H1 (cell line): ENCODE results near the gene NEDD4L. TPM values are rescaled to one million over a fixed set of nuclear protein-coding genes. Genes with fewer than 3 reads are reported as not detected.
A peak's percentile ranks its signal among the peaks of the same experiment; 100 is the strongest.

ENCODE experiments used
- CTCF ChIA-PET: fragments of 300-600 bp; sonication (Branson Sonifier 250); formaldehyde crosslinking; loops from one replicate; lab custom pipeline; 2021; ENCODE audit not compliant: partially characterized antibody; lab: Charles Lee
- POLR2A ChIA-PET: fragments of 300-600 bp; sonication (Branson Sonifier 250); formaldehyde crosslinking; loops from one replicate; lab custom pipeline; 2021; ENCODE audit warnings: inconsistent platforms; ENCODE audit not compliant: partially characterized antibody; lab: Charles Lee
- DNase-seq, 2 experiments: peaks; one replicate each; pipeline versions ENCODE4 v3.0.0 to v3.0.0-alpha.2; 2010 to 2022; ENCODE audit warnings: low spot score in 2 of 2, low read depth in 1 of 2, mixed read lengths in 1 of 2
- FAIRE-seq: peaks from 2 replicates; lab custom pipeline; 2011; peaks lifted over from hg19 to GRCh38; lab: Jason Lieb, UNC
- H2AFZ ChIP-seq: 2 replicates; pipeline ENCODE4 v1.8.1; 2012; ENCODE audit warnings: low read length, inconsistent platforms
- H2AK5ac ChIP-seq: 2 replicates; pipeline ENCODE4 v1.6.1; 2013; ENCODE audit warnings: low read depth, low read length
- H2BK120ac ChIP-seq: replicated peaks from 2 replicates; pipeline ENCODE3; 2013; ENCODE audit warnings: low read depth, low read length, inconsistent platforms
- H2BK12ac ChIP-seq: 2 replicates; pipeline ENCODE4 v1.6.1; 2013; ENCODE audit warnings: low read depth, low read length
- H2BK15ac ChIP-seq: 2 replicates; pipeline ENCODE4 v1.6.1; 2013; ENCODE audit warnings: low read length
- H2BK20ac ChIP-seq: 2 replicates; pipeline ENCODE4 v1.6.1; 2013; ENCODE audit warnings: low read length
- H2BK5ac ChIP-seq: 2 replicates; pipeline ENCODE4 v1.6.1; 2013; ENCODE audit warnings: low read depth, low read length
- H3K14ac ChIP-seq: 2 replicates; pipeline ENCODE4 v1.6.1; 2013; ENCODE audit warnings: inconsistent platforms; ENCODE audit not compliant: insufficient read length
- H3K18ac ChIP-seq: 2 replicates; pipeline ENCODE4 v1.6.1; 2013; ENCODE audit warnings: low read length; ENCODE audit errors: extremely low read depth
- H3K23ac ChIP-seq: 2 replicates; pipeline ENCODE4 v1.6.1; 2013; ENCODE audit warnings: inconsistent platforms; ENCODE audit not compliant: insufficient read length
- H3K23me2 ChIP-seq: 2 replicates; pipeline ENCODE4 v1.6.1; 2013; ENCODE audit warnings: low read depth, low read length
- H3K27ac ChIP-seq: 2 replicates; pipeline ENCODE4 v1.6.1; 2011; ENCODE audit warnings: low read depth, low read length, inconsistent platforms
- H3K27me3 ChIP-seq, 4 experiments: replicated peaks in 1 of 4; 1 replicate in 1 of 4; 2 replicates in 3 of 4; pipeline versions ENCODE4 v1.6.1 to v1.8.1; 2011 to 2013; ENCODE audit warnings: low read length in 3 of 4, mild to moderate bottlenecking in 3 of 4, inconsistent platforms in 2 of 4, mixed read lengths in 2 of 4, moderate library complexity in 1 of 4; ENCODE audit not compliant: control insufficient read depth in 3 of 4, insufficient read depth in 3 of 4; ENCODE audit errors: extremely low read depth in 1 of 4
- H3K36me3 ChIP-seq, 4 experiments: 2 replicates each; pipeline versions ENCODE4 v1.6.1 to v1.8.1; 2011 to 2013; ENCODE audit warnings: mild to moderate bottlenecking in 4 of 4, low read length in 3 of 4, moderate library complexity in 2 of 4, control low read depth in 1 of 4, inconsistent platforms in 1 of 4; ENCODE audit not compliant: insufficient read depth in 4 of 4, control insufficient read depth in 2 of 4
- H3K4ac ChIP-seq: replicated peaks from 2 replicates; pipeline ENCODE3; 2013; ENCODE audit warnings: low read length, low read depth, mixed read lengths, inconsistent platforms; ENCODE audit not compliant: insufficient read length
- H3K4me1 ChIP-seq, 4 experiments: replicated peaks in 1 of 4; 1 replicate in 1 of 4; 2 replicates in 3 of 4; pipeline versions ENCODE4 v1.6.1 to v1.8.1; 2011 to 2013; ENCODE audit warnings: low read length in 3 of 4, inconsistent platforms in 2 of 4, mixed read lengths in 1 of 4; ENCODE audit not compliant: insufficient read depth in 4 of 4, control insufficient read depth in 3 of 4
- H3K4me2 ChIP-seq, 2 experiments: 2 replicates each; pipeline versions ENCODE4 v1.6.1 to v1.8.1; 2011 to 2013; ENCODE audit warnings: low read depth in 2 of 2, low read length in 2 of 2, control low read depth in 1 of 2, inconsistent platforms in 1 of 2, mild to moderate bottlenecking in 1 of 2; ENCODE audit not compliant: insufficient read depth in 1 of 2
- H3K4me3 ChIP-seq, 4 experiments: fragments of 200-600, 300-600 bp in 1 of 4; sonication (generic), shearing (Covaris generic), sonication (Bioruptor Twin) in 1 of 4; 2 replicates each; pipeline versions ENCODE4 v1.5.1 to v1.8.1; 2011 to 2016; ENCODE audit warnings: low read length in 4 of 4, low read depth in 3 of 4, control low read depth in 2 of 4, inconsistent platforms in 2 of 4, mild to moderate bottlenecking in 2 of 4, mixed read lengths in 1 of 4, moderate library complexity in 1 of 4; ENCODE audit not compliant: insufficient read depth in 2 of 4; ENCODE audit errors: extremely low read depth in 1 of 4
- H3K56ac ChIP-seq: replicated peaks from 2 replicates; pipeline ENCODE3; 2013; ENCODE audit warnings: low read depth, mild to moderate bottlenecking, mixed read lengths, low read length, inconsistent platforms; ENCODE audit not compliant: insufficient read length
- H3K79me1 ChIP-seq: 2 replicates; pipeline ENCODE4 v1.6.1; 2013; ENCODE audit warnings: low read depth, low read length, control low read depth
- H3K79me2 ChIP-seq, 2 experiments: 2 replicates each; pipeline versions ENCODE4 v1.6.1 to v1.8.1; 2012 to 2013; ENCODE audit warnings: low read length in 2 of 2, mild to moderate bottlenecking in 2 of 2, inconsistent platforms in 1 of 2; ENCODE audit not compliant: insufficient read depth in 2 of 2, control insufficient read depth in 1 of 2
- H3K9ac ChIP-seq, 4 experiments: replicated peaks in 1 of 4; 1 replicate in 1 of 4; 2 replicates in 3 of 4; pipeline versions ENCODE4 v1.6.1 to v1.8.1; 2011 to 2013; ENCODE audit warnings: low read depth in 3 of 4, low read length in 3 of 4, control low read depth in 2 of 4, mild to moderate bottlenecking in 2 of 4, moderate library complexity in 2 of 4, inconsistent platforms in 1 of 4; ENCODE audit errors: extremely low read depth in 1 of 4
- H3K9me3 ChIP-seq, 2 experiments: 2 replicates each; pipeline versions ENCODE4 v1.6.1 to v1.8.1; 2012 to 2013; ENCODE audit warnings: mild to moderate bottlenecking in 2 of 2, moderate library complexity in 2 of 2, control low read depth in 1 of 2, inconsistent platforms in 1 of 2, low read depth in 1 of 2, low read length in 1 of 2, mixed read lengths in 1 of 2; ENCODE audit not compliant: insufficient read depth in 2 of 2
- H4K20me1 ChIP-seq, 2 experiments: replicated peaks in 1 of 2; 2 replicates each; pipeline versions ENCODE3 to v1.8.1; 2011 to 2013; ENCODE audit warnings: inconsistent platforms in 2 of 2, low read length in 2 of 2, mild to moderate bottlenecking in 1 of 2; ENCODE audit not compliant: insufficient read depth in 2 of 2, control insufficient read depth in 1 of 2
- H4K5ac ChIP-seq: 2 replicates; pipeline ENCODE4 v1.6.1; 2013; ENCODE audit warnings: low read length, low read depth, mixed read lengths, inconsistent platforms; ENCODE audit not compliant: insufficient read length
- H4K8ac ChIP-seq: 2 replicates; pipeline ENCODE4 v1.8.0; 2013; ENCODE audit warnings: mild to moderate bottlenecking, moderate library complexity, low read length, inconsistent platforms; ENCODE audit not compliant: insufficient read depth; ENCODE audit errors: extremely low read depth
- H4K91ac ChIP-seq: replicated peaks from 2 replicates; pipeline ENCODE3; 2013; ENCODE audit warnings: low read length, mixed read lengths, inconsistent platforms; ENCODE audit not compliant: insufficient read length
- ATF2 ChIP-seq: IDR thresholded peaks from 2 replicates; pipeline ENCODE4 v1.6.1; 2012; ENCODE audit warnings: low read length, inconsistent platforms
- CBX8 ChIP-seq: fragments of 300-800, 300-1000 bp; sonication (generic); IDR thresholded peaks from 2 replicates; pipeline ENCODE4 v1.7.1; 2016; ENCODE audit warnings: low read depth, low read length, borderline replicate concordance
- EGR1 ChIP-seq: IDR thresholded peaks from 2 replicates; pipeline ENCODE4 v1.6.1; 2011; ENCODE audit warnings: low read depth, low read length, borderline replicate concordance
- GTF2F1 ChIP-seq: IDR thresholded peaks from 2 replicates; pipeline ENCODE4 v1.6.1; 2012; ENCODE audit warnings: low read depth, low read length, improper control_type of control experiment, borderline replicate concordance
- KDM5A ChIP-seq: fragments of 200-600 bp; IDR thresholded peaks from 2 replicates; pipeline ENCODE4 v1.7.1; 2012; ENCODE audit warnings: mild to moderate bottlenecking, low read length, inconsistent platforms, mixed read lengths
- NANOG ChIP-seq: IDR thresholded peaks from 2 replicates; pipeline ENCODE4 v1.6.1; 2011; ENCODE audit warnings: low read length, low read depth, mild to moderate bottlenecking, inconsistent platforms; ENCODE audit not compliant: insufficient read depth, poor library complexity, severe bottlenecking
- RAD21 ChIP-seq, 2 experiments: IDR thresholded peaks in 1 of 2; conservative IDR thresholded peaks in 1 of 2; 2 replicates each; pipeline ENCODE4 v1.6.1; 2011; ENCODE audit warnings: low read depth in 2 of 2, low read length in 2 of 2, improper control_type of control experiment in 1 of 2, inconsistent platforms in 1 of 2, mild to moderate bottlenecking in 1 of 2, moderate library complexity in 1 of 2
- SRF ChIP-seq: IDR thresholded peaks from 2 replicates; pipeline ENCODE4 v1.6.1; 2011; ENCODE audit warnings: mild to moderate bottlenecking, low read depth, low read length, moderate library complexity
- SUZ12 ChIP-seq: fragments of 200-600 bp; sonication (generic); IDR thresholded peaks from 2 replicates; pipeline ENCODE4 v1.6.1; 2012; ENCODE audit warnings: mild to moderate bottlenecking, inconsistent platforms, low read length, moderate library complexity, mixed read lengths
- TAF1 ChIP-seq: IDR thresholded peaks from 2 replicates; pipeline ENCODE4 v1.6.1; 2011; ENCODE audit warnings: mild to moderate bottlenecking, low read depth, low read length
- WGBS, 2 experiments: shearing (Covaris generic) in 1 of 2; methylation state at CpG; one replicate each; pipeline versions ENCODE4 v1.1.6 to v1.1.7; 2013 to 2015; ENCODE audit warnings: low lambda C conversion rate in 2 of 2, mixed read lengths in 2 of 2, inconsistent platforms in 1 of 2, low coverage in 1 of 2, missing lambda C conversion rate in 1 of 2; ENCODE audit not compliant: insufficient replicate concordance in 2 of 2, insufficient coverage in 1 of 2, insufficient read length in 1 of 2; ENCODE audit errors: extremely low coverage in 1 of 2, missing lambda C conversion rate in 1 of 2; 5-methylcytosine and 5-hydroxymethylcytosine counted together
- polyA plus RNA-seq, 7 experiments: library from polyadenylated mRNA; depleted of rRNA in 3 of 7; stranded (reverse) in 5 of 7; unstranded in 2 of 7; fragments of >200 nt in 5 of 7; fragments of 200-250 nt in 2 of 7; gene quantifications; 1 replicate in 5 of 7; 2 replicates in 1 of 7; 4 replicates in 1 of 7; pipeline versions ENCODE4 v1.2.1 to v1.2.3, GENCODE V29; 2011 to 2013; ENCODE audit warnings: missing spikeins in 2 of 7, mixed read lengths in 2 of 7
- total RNA-seq: library from RNA; stranded (reverse); fragmentation: NEBNext Ultra II Directional; extraction: Animal tissue kit (Norgen Biotek cat#: 25700); gene quantifications from 2 replicates; pipeline ENCODE4 v1.2.1, GENCODE V29; 2021

NEDD4L gene
- total and polyA plus RNA-seq, 2 of the 8 experiments (the other 6 are each of a cell fraction or from before 2014, with no cell fraction given), result 37.3 to 69.8 TPM

GRCh38 chr18:58105206-58105887, 61.3 kb downstream of the NEDD4L start:
- H4K8ac ChIP-seq, result no peak overlapping the region
- H3K79me1 ChIP-seq, result peaks cover 12% of the 10 kb centered on the region
- no peak for DNase-seq
- peak overlapping the region; percentile 40; the same call in 1 of the 2 replicates for H2BK15ac ChIP-seq
- no peak overlapping the region for H2AFZ ChIP-seq
- H3K27me3 ChIP-seq, result no peaks in the 10 kb centered on the region
- peaks cover 1 to 31% (median 15%) of the 10 kb centered on the region in 4 experiments for H3K4me1 ChIP-seq
- no peak overlapping the region for H3K27ac ChIP-seq
- no peak overlapping the region for H3K23ac ChIP-seq
- H3K79me2 ChIP-seq, result peaks cover 0 to 67% of the 10 kb centered on the region in 2 experiments; a peak in 2 of 4 replicates
- H3K4me2 ChIP-seq, result peak overlapping the region in 1 of 2 experiments; percentile 13; a peak in 1 of 4 replicates
- H3K23me2 ChIP-seq, result no peaks in the 10 kb centered on the region
- H3K9me3 ChIP-seq, result no peaks in the 10 kb centered on the region
- no peak overlapping the region for H3K9ac ChIP-seq
- no peak overlapping the region for H4K91ac ChIP-seq
- ChIA-PET CTCF (interaction anchor here (0.9 to 1.9 kb wide), 9 partner anchors 10 to 380 kb away, joined by 3 to 5 read pairs (median 3); partner anchors contain the start of gene NEDD4L), POLR2A (interaction anchor here (1.4 kb wide), 1 partner anchor 60 kb away, joined by 5 read pairs; no protein-coding TSS in a partner anchor)
- 0 out of 2 replicates have a peak overlapping the region, but pooled peaks have one; percentile 42 for H2BK12ac ChIP-seq
- H3K18ac ChIP-seq, result no peak overlapping the region
- no peak for FAIRE-seq
- H3K4ac ChIP-seq, result no peak overlapping the region
- no peak overlapping the region for H3K4me3 ChIP-seq
- no peak overlapping the region for H3K56ac ChIP-seq
- H2AK5ac ChIP-seq, result no peak overlapping the region; the same call in 1 of the 2 replicates
- no peak overlapping the region for H4K5ac ChIP-seq
- peaks cover 0 to 4% of the 10 kb centered on the region in 2 experiments for H4K20me1 ChIP-seq
- no peaks in the 10 kb centered on the region for H3K36me3 ChIP-seq
- no peak overlapping the region for H2BK120ac ChIP-seq
- no peak overlapping the region for H3K14ac ChIP-seq
- H2BK20ac ChIP-seq, result no peak overlapping the region
- WGBS, 2 experiments, result 88% methylated on average over 10 of the region's 10 CpGs; no CpG with 5 or more reads in 1 of the 2 experiments
- H2BK5ac ChIP-seq, result 0 out of 2 replicates have a peak overlapping the region, but pooled peaks have one; percentile 10
- TF ChIP-seq GTF2F1 (no peak), TAF1 (no peak), SUZ12 (no peak), EGR1 (no peak), ATF2 (no peak), SRF (no peak), KDM5A (no peak), CBX8 (no peak), RAD21 (IDR thresholded peaks at IDR 0.05 in 1 of 2, conservative IDR thresholded peaks at IDR 0.05 in 1 of 2; ENCODE audit: low read depth in 2 of 2, low read length in 2 of 2) (no peak), NANOG (no peak)
